GM12878 (cell line): ENCODE data around the gene DGLUCY. TPM values are rescaled to one million over a fixed set of nuclear protein-coding genes. Genes with fewer than 3 reads are reported as not detected.

Experiments
- ATAC-seq: fragments of 200-7000 bp; cut with Tn5 transposase; 3 replicates; pipeline ENCODE4 v1.9.1; 2020; ENCODE audit warnings: mild to moderate bottlenecking, moderate library complexity
- BruUV-seq: library from RNA; stranded (reverse); fragments of 400-500 nt; replicated peaks from 2 replicates; lab custom pipeline; 2021; lab: Mats Ljungman, UMichigan
- CTCF ChIA-PET: fragments of 300-600 bp; sonication (Branson Sonifier 250); formaldehyde crosslinking; extraction: SDS; loops from one replicate; lab custom pipeline; 2021; ENCODE audit warnings: inconsistent platforms; lab: Yijun Ruan, JAX
- POLR2A ChIA-PET: fragments of 350-600 bp; formaldehyde crosslinking; extraction: SDS; loops from one replicate; lab custom pipeline; 2021; ENCODE audit warnings: inconsistent platforms; lab: Charles Lee
- RAD21 ChIA-PET: fragments of 300-600 bp; sonication (Branson Sonifier 250); formaldehyde crosslinking; loops from one replicate; lab custom pipeline; 2023; ENCODE audit warnings: antibody characterized with exemption; ENCODE audit not compliant: unreplicated experiment; lab: Charles Lee
- SMC1A ChIA-PET: fragments of 300-600 bp; sonication (Branson Sonifier 250); formaldehyde crosslinking; loops from one replicate; lab custom pipeline; 2023; ENCODE audit not compliant: unreplicated experiment, uncharacterized antibody; lab: Charles Lee
- DNase-seq: peaks from one replicate; pipeline ENCODE4 v3.0.0-alpha.2; 2011; ENCODE audit warnings: low read depth, low spot score
- FAIRE-seq: peaks from 3 replicates; lab custom pipeline; 2011; peaks lifted over from hg19 to GRCh38; lab: Jason Lieb, UNC
- H2AFZ ChIP-seq: 2 replicates; pipeline ENCODE4 v1.6.0; 2011; ENCODE audit warnings: low read depth, low read length, control low read depth; ENCODE audit not compliant: control insufficient read depth
- H3K27ac ChIP-seq: 2 replicates; pipeline ENCODE4 v1.5.1; 2011; ENCODE audit warnings: control low read depth; ENCODE audit not compliant: control insufficient read depth, insufficient read depth
- H3K27me3 ChIP-seq, 2 experiments: replicated peaks in 1 of 2; 2 replicates each; pipeline versions ENCODE4 v1.6.0 to v1.6.1; 2011; ENCODE audit warnings: low read length in 1 of 2; ENCODE audit not compliant: control insufficient read depth in 2 of 2, insufficient read depth in 2 of 2
- H3K36me3 ChIP-seq, 2 experiments: 2 replicates each; pipeline ENCODE4 v1.5.1; 2011; ENCODE audit warnings: low read length in 1 of 2; ENCODE audit not compliant: control insufficient read depth in 2 of 2, insufficient read depth in 2 of 2
- H3K4me1 ChIP-seq: 2 replicates; pipeline ENCODE4 v1.6.1; 2011; ENCODE audit warnings: mild to moderate bottlenecking, low read length, moderate library complexity, mixed read lengths; ENCODE audit not compliant: control insufficient read depth, insufficient read depth
- H3K4me2 ChIP-seq: 2 replicates; pipeline ENCODE4 v1.6.0; 2011; ENCODE audit warnings: control low read depth; ENCODE audit not compliant: control insufficient read depth, insufficient read depth
- H3K4me3 ChIP-seq: fragments of 200-600 bp; sonication (generic); 2 replicates; pipeline ENCODE4 v1.5.1; 2016
- H3K79me2 ChIP-seq: 2 replicates; pipeline ENCODE4 v1.6.0; 2011; ENCODE audit warnings: low read length; ENCODE audit not compliant: control insufficient read depth, insufficient read depth
- H3K9ac ChIP-seq: 2 replicates; pipeline ENCODE4 v1.8.0; 2011; ENCODE audit warnings: low read length, control low read depth, mixed read lengths; ENCODE audit not compliant: control insufficient read depth, insufficient read depth
- H3K9me3 ChIP-seq: replicated peaks from 3 replicates; pipeline ENCODE4 v1.5.1; 2011; ENCODE audit warnings: mild to moderate bottlenecking, low read length; ENCODE audit not compliant: control insufficient read depth, insufficient read depth
- H4K20me1 ChIP-seq: 2 replicates; pipeline ENCODE4 v1.6.0; 2011; ENCODE audit not compliant: control insufficient read depth, insufficient read depth
- HDAC6 ChIP-seq: fragments of 200-600 bp; sonication (generic); IDR thresholded peaks from one replicate; pipeline ENCODE4 v1.8.0; 2017; ENCODE audit warnings: antibody characterized with exemption; ENCODE audit not compliant: unreplicated experiment
- POLR2AphosphoS2 ChIP-seq: IDR thresholded peaks from 2 replicates; pipeline ENCODE4 v1.6.1; 2011; ENCODE audit warnings: low read depth, mild to moderate bottlenecking, low read length, improper control_type of control experiment, moderate library complexity
- STAT1 ChIP-seq: fragments of 450-650 bp; conservative IDR thresholded peaks from 2 replicates; pipeline ENCODE4 v1.6.1; 2014; ENCODE audit warnings: antibody characterized with exemption, mild to moderate bottlenecking
- WGBS: methylation state at CpG from one replicate; pipeline ENCODE4 v1.1.6; 2016; ENCODE audit warnings: low lambda C conversion rate; ENCODE audit not compliant: insufficient replicate concordance, insufficient coverage; ENCODE audit errors: missing lambda C conversion rate; 5-methylcytosine and 5-hydroxymethylcytosine counted together
- in situ Hi-C: fragments of 300-500 bp; cut with MboI; formaldehyde crosslinking; loops from 9 replicates; pipeline ENCODE4 v1.14.3; 2018; ENCODE audit warnings: mixed read lengths
- intact Hi-C: fragments of 100-400 bp; cut with micrococcal nuclease; formaldehyde crosslinking; loops from one replicate; pipeline ENCODE4 v1.14.2; 2022; ENCODE audit not compliant: unreplicated experiment
- polyA plus RNA-seq, 11 experiments: library from polyadenylated mRNA; depleted of rRNA in 4 of 11; unstranded in 6 of 11; stranded (reverse) in 5 of 11; fragments of >200 nt; fragmentation: Nextera tagmentation in 4 of 11; fragmentation: Illumina TruSeq in 1 of 11; extraction: Ambion mirVana in 4 of 11; extraction: Trizol in 1 of 11; gene quantifications; 1 replicate in 1 of 11; 2 replicates in 10 of 11; pipeline versions ENCODE4 v1.2.1 to v1.2.3, GENCODE V29; 2011 to 2016; ENCODE audit warnings: inconsistent platforms in 2 of 11, missing spikeins in 2 of 11, low read depth in 1 of 11
- total RNA-seq, 4 experiments: library from RNA; depleted of rRNA in 3 of 4; stranded (reverse); fragments of >200 nt in 3 of 4; fragmentation: Illumina TruSeq in 1 of 4; extraction: Trizol in 1 of 4; gene quantifications; 2 replicates each; pipeline versions ENCODE4 v1.2.1 to v1.2.3, GENCODE V29; 2013 to 2021
- TF ChIP-seq, protein P1 (sequence below): IDR thresholded peaks from 2 replicates; pipeline ENCODE4 v1.6.1; 2012; ENCODE audit warnings: improper control_type of control experiment, low read depth, low read length; ENCODE audit not compliant: insufficient replicate concordance

The DGLUCY gene
- total and polyA plus RNA-seq, 10 of the 15 experiments (the other 5 are each of a cell fraction or from before 2014, with no cell fraction given): 15.0 to 70.3 (median 55.1) TPM

DNA sequence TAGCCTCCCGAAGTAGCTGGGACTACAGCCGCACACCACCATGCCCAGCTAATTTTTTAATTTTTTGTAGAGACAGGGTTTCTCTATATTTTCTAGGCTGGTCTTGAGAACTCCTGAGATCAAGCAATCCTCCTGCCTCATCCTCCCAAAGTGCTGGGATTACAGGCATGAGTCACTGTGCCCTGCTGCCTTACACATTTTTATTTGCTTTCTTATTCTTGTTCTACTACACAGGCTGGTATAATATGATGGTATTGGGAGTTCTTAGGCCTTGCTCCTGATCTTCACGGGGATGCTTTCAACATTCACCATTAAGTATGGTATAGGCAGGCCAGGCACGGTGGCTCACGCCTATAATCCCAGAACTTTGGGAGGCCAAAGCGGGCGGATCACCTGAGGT lies 21.2 kb downstream of the DGLUCY start:
- Histone ChIP-seq H3K36me3 (peaks cover 2 to 16% of the 10 kb centered on the region in 2 experiments), H3K27ac (no peak overlapping the region), H3K4me3 (no peak overlapping the region), H3K9me3 (no peaks in the 10 kb centered on the region)
- BruUV-seq: no TSS peak
- FAIRE-seq: no peak
- ChIA-PET SMC1A (interaction anchor here (0.9 kb wide), 1 partner anchor 38 kb away, joined by 3 read pairs; no protein-coding TSS in a partner anchor), RAD21 (no interaction called here)
- in situ Hi-C loops: no loop called here
- TF ChIP-seq HDAC6: no peak
- no peak for TF ChIP-seq POLR2AphosphoS2
- no peak for TF ChIP-seq STAT1
- TF ChIP-seq, protein P1, sequence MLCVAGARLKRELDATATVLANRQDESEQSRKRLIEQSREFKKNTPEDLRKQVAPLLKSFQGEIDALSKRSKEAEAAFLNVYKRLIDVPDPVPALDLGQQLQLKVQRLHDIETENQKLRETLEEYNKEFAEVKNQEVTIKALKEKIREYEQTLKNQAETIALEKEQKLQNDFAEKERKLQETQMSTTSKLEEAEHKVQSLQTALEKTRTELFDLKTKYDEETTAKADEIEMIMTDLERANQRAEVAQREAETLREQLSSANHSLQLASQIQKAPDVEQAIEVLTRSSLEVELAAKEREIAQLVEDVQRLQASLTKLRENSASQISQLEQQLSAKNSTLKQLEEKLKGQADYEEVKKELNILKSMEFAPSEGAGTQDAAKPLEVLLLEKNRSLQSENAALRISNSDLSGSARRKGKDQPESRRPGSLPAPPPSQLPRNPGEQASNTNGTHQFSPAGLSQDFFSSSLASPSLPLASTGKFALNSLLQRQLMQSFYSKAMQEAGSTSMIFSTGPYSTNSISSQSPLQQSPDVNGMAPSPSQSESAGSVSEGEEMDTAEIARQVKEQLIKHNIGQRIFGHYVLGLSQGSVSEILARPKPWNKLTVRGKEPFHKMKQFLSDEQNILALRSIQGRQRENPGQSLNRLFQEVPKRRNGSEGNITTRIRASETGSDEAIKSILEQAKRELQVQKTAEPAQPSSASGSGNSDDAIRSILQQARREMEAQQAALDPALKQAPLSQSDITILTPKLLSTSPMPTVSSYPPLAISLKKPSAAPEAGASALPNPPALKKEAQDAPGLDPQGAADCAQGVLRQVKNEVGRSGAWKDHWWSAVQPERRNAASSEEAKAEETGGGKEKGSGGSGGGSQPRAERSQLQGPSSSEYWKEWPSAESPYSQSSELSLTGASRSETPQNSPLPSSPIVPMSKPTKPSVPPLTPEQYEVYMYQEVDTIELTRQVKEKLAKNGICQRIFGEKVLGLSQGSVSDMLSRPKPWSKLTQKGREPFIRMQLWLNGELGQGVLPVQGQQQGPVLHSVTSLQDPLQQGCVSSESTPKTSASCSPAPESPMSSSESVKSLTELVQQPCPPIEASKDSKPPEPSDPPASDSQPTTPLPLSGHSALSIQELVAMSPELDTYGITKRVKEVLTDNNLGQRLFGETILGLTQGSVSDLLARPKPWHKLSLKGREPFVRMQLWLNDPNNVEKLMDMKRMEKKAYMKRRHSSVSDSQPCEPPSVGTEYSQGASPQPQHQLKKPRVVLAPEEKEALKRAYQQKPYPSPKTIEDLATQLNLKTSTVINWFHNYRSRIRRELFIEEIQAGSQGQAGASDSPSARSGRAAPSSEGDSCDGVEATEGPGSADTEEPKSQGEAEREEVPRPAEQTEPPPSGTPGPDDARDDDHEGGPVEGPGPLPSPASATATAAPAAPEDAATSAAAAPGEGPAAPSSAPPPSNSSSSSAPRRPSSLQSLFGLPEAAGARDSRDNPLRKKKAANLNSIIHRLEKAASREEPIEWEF: no peak
- TF ChIP-seq, all 136 proteins: peak for 0
- ATAC-seq (no peak), DNase-seq (no peak)
- Histone ChIP-seq H3K27me3 (no peaks in the 10 kb centered on the region), H2AFZ (no peak overlapping the region), H3K79me2 (no peaks in the 10 kb centered on the region; the same call in 1 of the 2 replicates), H3K4me1 (no peaks in the 10 kb centered on the region), H3K9ac (no peak overlapping the region), H3K4me2 (no peak overlapping the region), H4K20me1 (no peaks in the 10 kb centered on the region; the same call in 1 of the 2 replicates)
- ChIA-PET POLR2A (interaction anchor here (0.6 to 0.7 kb wide), 4 partner anchors 16 to 40 kb away, joined by 3 to 4 read pairs (median 4); no protein-coding TSS in a partner anchor), CTCF (interaction anchor here (1.1 kb wide), 1 partner anchor 19 kb away, joined by 4 read pairs; no protein-coding TSS in a partner anchor)
- intact Hi-C loops: no loop called here
- WGBS: 99% methylated on average over 7 of the region's 7 CpGs
